ENCODE data around the gene NEBL. TPM values are rescaled to one million over a fixed set of nuclear protein-coding genes. Genes with fewer than 3 reads are reported as not detected.

NEBL gene
- total RNA-seq, 1 donor from 2014 or later: 26.2 TPM

GRCh38 chr10:20903635-20904390 lies 6.7 kb upstream of the NEBL start:
- DNase-seq: no peak

- DNase-seq: no peak
These were observed 4.0 kb upstream of the NEBL start for GRCh38 chr10:20901110-20901509.

- DNase-seq: peak; percentile 11
These were observed 1.9 kb upstream of the NEBL start for GRCh38 chr10:20898866-20899535.

- DNase-seq: no peak
These were observed 3.8 kb downstream of the NEBL start for GRCh38 chr10:20893297-20893696.

- DNase-seq: no peak
These were observed 4.3 kb downstream of the NEBL start for GRCh38 chr10:20892796-20893195.

GRCh38 chr10:20892011-20892585 lies 5.0 kb downstream of the NEBL start:
- DNase-seq: no peak

- no peak for DNase-seq
These were observed 5.8 kb downstream of the NEBL start for GRCh38 chr10:20891338-20891714.

GRCh38 chr10:20890491-20891337 lies 6.4 kb downstream of the NEBL start:
- no peak for DNase-seq

- no peak for DNase-seq
These were observed 7.1 kb downstream of the NEBL start for GRCh38 chr10:20890009-20890408.

- DNase-seq: no peak
These were observed 8.3 kb downstream of the NEBL start for GRCh38 chr10:20888620-20889330.

- no peak for DNase-seq
These were observed 9.2 kb downstream of the NEBL start for GRCh38 chr10:20887706-20888555.

- no peak for DNase-seq
These were observed 11.4 kb downstream of the NEBL start for GRCh38 chr10:20885678-20886077.

- no peak for DNase-seq
These were observed 13.6 kb downstream of the NEBL start for GRCh38 chr10:20883552-20883951.

- DNase-seq: no peak
These were observed 15.0 kb downstream of the NEBL start for GRCh38 chr10:20882091-20882490.

- no peak for DNase-seq
These were observed 18.0 kb downstream of the NEBL start for GRCh38 chr10:20879136-20879535.

GRCh38 chr10:20877986-20878983 lies 18.8 kb downstream of the NEBL start:
- DNase-seq: peak; percentile 3

- DNase-seq: no peak
These were observed 19.6 kb downstream of the NEBL start for GRCh38 chr10:20877554-20877953.

- DNase-seq: peak; percentile 15
These were observed 22.9 kb downstream of the NEBL start for GRCh38 chr10:20874261-20874660.

GRCh38 chr10:20871970-20872369 lies 25.1 kb downstream of the NEBL start:
- DNase-seq: no peak

- no peak for DNase-seq
These were observed 26.3 kb downstream of the NEBL start for GRCh38 chr10:20870834-20871233.
